ENCODE measurements around the gene CAP2.

DNA sequence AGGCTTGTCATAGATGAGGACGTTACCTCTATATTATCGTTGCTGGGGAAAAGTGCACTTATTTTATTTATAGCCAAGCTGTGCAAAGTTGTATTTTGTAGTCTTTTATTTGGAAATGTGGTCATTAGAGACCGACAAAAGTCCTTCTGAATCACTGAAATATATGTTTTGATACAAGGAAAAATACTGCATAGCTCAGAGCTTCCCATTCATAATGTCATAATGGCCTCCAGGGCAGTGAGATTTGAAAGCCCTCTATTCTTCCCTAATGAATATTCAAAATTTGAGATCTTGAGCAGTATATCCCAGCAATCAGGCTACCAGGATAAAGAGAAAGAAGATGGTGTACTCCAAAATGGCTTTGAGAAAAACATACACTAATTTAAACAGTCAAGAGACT lies 64.6 kb downstream of the CAP2 start:
- TF ChIP-seq, protein P1, sequence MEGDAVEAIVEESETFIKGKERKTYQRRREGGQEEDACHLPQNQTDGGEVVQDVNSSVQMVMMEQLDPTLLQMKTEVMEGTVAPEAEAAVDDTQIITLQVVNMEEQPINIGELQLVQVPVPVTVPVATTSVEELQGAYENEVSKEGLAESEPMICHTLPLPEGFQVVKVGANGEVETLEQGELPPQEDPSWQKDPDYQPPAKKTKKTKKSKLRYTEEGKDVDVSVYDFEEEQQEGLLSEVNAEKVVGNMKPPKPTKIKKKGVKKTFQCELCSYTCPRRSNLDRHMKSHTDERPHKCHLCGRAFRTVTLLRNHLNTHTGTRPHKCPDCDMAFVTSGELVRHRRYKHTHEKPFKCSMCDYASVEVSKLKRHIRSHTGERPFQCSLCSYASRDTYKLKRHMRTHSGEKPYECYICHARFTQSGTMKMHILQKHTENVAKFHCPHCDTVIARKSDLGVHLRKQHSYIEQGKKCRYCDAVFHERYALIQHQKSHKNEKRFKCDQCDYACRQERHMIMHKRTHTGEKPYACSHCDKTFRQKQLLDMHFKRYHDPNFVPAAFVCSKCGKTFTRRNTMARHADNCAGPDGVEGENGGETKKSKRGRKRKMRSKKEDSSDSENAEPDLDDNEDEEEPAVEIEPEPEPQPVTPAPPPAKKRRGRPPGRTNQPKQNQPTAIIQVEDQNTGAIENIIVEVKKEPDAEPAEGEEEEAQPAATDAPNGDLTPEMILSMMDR (IDR thresholded peaks at IDR 0.05; ENCODE audit: borderline replicate concordance, extremely low read depth, low read length, poor library complexity, severe bottlenecking) = no peak
- no peak for TF ChIP-seq EZH2 (IDR thresholded peaks at IDR 0.05; ENCODE audit: borderline replicate concordance, low read depth, low read length, severe bottlenecking)
